Left ventricle myocardium inferior (tissue), 1 donor: ENCODE data around the gene ZNF750. TPM values are rescaled to one million over a fixed set of nuclear protein-coding genes. Genes with fewer than 3 reads are reported as not detected.

ENCODE experiments used
- DNase-seq: peaks from one replicate; pipeline ENCODE4 v3.0.0-alpha.2; 2020
- H3K27ac ChIP-seq: fragments of 200-600 bp; replicated peaks from 2 replicates; pipeline ENCODE4 v1.8.0; 2021
- H3K27me3 ChIP-seq: fragments of 200-600 bp; 2 replicates; pipeline ENCODE4 v1.8.0; 2021; ENCODE audit warnings: low read depth
- H3K36me3 ChIP-seq: fragments of 200-600 bp; 2 replicates; pipeline ENCODE4 v1.8.0; 2021
- H3K4me1 ChIP-seq: fragments of 200-600 bp; 2 replicates; pipeline ENCODE4 v1.8.0; 2021
- H3K4me3 ChIP-seq: fragments of 200-600 bp; 2 replicates; pipeline ENCODE4 v1.8.0; 2021; ENCODE audit warnings: mild to moderate bottlenecking, moderate library complexity
- H3K9me3 ChIP-seq: fragments of 200-600 bp; replicated peaks from 2 replicates; pipeline ENCODE4 v1.8.0; 2021
- intact Hi-C: fragments of 100-400 bp; cut with micrococcal nuclease; formaldehyde crosslinking; loops from one replicate; pipeline ENCODE4 v1.11.0; 2022
- total RNA-seq: library from RNA; stranded (reverse); fragmentation: NEBNext Ultra II Directional; extraction: Animal tissue kit (Norgen Biotek cat#: 25700); gene quantifications from one replicate; pipeline ENCODE4 v1.2.1, GENCODE V29; 2021
- TF ChIP-seq, protein P1 (sequence below): fragments of 200-600 bp; IDR thresholded peaks from 2 replicates; pipeline ENCODE4 v1.8.0; 2021; ENCODE audit warnings: antibody characterized with exemption, mild to moderate bottlenecking, borderline replicate concordance
- donor health status: DM: no; HTN: yes; CAD: no; lungs with severe emphysema.

The ZNF750 gene
- total RNA-seq, 1 donor from 2014 or later, result not detected

DNA sequence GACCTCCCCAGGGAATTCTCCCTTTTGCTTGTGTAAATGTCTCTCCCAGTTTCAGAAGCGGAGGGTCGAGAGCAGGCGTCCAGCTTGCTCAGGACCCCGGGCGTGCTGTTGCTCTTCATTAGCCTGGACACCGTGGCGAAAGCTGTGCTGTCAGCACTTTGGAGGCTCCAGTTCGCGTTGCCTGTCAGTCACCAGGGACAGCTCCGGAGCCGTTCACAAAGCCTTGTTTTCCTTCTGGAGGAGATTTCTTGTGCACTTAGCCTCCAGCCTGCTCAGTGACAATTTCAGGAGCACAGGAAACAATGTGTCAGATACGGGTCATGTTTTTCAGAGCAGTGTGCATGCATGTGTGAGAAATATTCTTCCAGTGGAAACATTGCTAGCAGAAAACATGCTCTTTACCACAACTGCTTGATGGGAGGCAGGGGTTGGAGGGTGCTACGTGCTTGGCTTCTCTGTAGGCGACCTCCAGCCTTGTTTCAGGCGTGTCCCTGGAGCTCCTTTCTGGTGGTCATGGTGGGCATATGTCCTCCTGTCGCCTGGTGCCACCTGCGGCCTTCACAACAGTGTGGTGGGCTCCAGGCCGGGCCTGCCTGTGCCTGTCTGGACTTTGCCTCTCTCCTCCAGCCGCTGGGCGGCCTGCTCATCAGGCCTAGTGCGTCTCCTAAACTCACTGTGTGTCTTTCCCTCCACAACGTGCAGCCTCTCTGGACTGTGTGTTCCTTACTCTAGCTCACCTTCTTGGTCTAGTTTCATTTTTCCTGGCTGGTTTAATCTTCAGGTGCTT lies 29.0 kb downstream of the ZNF750 start:
- intact Hi-C loops, result no loop called here
- no peak overlapping the region for H3K4me3 ChIP-seq

DNA sequence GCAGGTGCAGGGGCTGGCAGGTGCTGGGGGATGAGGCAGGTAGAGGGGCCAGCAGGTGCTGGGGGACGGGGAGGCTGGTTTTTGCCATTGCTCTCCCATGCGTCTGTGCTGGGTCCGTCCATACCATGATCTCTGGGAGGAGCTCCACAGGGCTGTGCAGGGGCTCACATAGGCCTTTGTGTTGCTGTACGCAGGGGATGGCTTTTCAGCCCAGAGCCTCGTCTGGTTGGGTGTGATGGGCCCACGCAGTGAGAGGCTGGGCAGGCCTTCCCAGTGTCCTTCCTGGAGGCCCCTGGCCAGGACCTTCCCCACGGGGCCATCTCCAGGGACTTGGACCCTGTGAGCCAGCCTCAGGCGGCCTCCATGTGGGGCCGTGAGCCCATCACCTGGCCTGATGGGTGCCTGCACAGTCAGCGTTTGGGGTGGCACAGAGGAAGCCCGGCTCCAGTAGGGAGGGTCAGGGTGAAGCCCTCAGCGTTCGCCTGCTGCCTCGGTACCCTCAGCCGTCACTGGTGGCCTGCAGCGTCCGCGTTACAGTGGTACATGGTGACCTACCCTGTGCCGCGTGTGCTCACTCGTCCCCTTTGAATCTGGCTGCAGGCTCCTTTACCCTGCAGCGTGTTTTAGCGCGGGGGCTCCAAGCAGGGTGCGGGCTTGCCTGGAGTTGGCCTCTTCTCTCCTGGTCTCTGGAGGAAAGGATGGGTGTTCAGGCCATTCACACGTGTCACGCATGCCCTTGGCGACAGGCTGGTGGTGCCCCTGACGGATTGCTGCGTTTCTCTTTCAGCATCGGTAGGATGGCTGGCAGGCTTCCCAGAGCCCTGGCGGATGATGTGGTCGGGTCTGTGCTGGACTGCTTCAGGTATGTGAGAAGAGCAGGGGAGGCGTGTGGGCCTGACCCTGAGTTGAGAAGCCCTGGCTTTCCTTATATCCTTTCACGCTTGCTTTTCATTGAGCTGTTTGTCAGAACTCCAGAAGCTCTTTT lies 30.6 kb downstream of the ZNF750 start:
- TF ChIP-seq, protein P1, sequence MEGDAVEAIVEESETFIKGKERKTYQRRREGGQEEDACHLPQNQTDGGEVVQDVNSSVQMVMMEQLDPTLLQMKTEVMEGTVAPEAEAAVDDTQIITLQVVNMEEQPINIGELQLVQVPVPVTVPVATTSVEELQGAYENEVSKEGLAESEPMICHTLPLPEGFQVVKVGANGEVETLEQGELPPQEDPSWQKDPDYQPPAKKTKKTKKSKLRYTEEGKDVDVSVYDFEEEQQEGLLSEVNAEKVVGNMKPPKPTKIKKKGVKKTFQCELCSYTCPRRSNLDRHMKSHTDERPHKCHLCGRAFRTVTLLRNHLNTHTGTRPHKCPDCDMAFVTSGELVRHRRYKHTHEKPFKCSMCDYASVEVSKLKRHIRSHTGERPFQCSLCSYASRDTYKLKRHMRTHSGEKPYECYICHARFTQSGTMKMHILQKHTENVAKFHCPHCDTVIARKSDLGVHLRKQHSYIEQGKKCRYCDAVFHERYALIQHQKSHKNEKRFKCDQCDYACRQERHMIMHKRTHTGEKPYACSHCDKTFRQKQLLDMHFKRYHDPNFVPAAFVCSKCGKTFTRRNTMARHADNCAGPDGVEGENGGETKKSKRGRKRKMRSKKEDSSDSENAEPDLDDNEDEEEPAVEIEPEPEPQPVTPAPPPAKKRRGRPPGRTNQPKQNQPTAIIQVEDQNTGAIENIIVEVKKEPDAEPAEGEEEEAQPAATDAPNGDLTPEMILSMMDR, result no peak
- H3K36me3 ChIP-seq, result peaks cover 45% of the 10 kb centered on the region
- no peak overlapping the region for H3K4me3 ChIP-seq
- H3K9me3 ChIP-seq, result no peaks in the 10 kb centered on the region
- H3K27ac ChIP-seq, result no peak overlapping the region
- H3K4me1 ChIP-seq, result peaks cover 36% of the 10 kb centered on the region
- no peak for DNase-seq
- H3K27me3 ChIP-seq, result no peaks in the 10 kb centered on the region
- intact Hi-C loops, result no loop called here

More for the DNA sequence above, 29.0 kb downstream of the ZNF750 start:
- H3K27me3 ChIP-seq, result no peaks in the 10 kb centered on the region
- no peak for DNase-seq
- TF ChIP-seq, protein P1, result no peak
- peaks cover 57% of the 10 kb centered on the region for H3K36me3 ChIP-seq
- peaks cover 21% of the 10 kb centered on the region for H3K4me1 ChIP-seq
- H3K9me3 ChIP-seq, result no peaks in the 10 kb centered on the region
- H3K27ac ChIP-seq, result no peak overlapping the region

DNA sequence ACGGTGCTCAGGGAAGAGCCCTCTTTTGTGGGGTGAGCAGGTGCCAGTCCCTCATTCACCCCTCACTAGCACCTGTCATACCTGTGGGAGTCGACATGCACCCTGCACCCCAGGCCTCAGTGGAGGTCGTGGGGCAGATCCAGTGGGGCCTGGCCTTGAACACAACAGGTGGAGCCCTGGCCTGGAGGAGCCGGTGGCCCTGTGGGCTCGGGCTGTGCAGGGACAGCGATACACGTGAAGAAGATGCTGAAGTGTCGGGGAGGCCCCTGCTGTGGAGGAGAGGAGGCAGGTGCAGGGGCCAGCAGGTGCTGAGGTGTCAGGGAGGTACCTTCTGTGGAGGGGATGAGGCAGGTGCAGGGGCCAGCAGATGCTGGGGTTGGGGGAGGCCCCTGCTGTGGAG lies 31.8 kb downstream of the ZNF750 start:
- no peaks in the 10 kb centered on the region for H3K27me3 ChIP-seq
- no peaks in the 10 kb centered on the region for H3K9me3 ChIP-seq
- H3K36me3 ChIP-seq, result peaks cover 39% of the 10 kb centered on the region
- TF ChIP-seq, protein P1, result no peak
- no peak for DNase-seq
- peak overlapping the region; percentile 83 for H3K27ac ChIP-seq
- intact Hi-C loops, result no loop called here
- peaks cover 38% of the 10 kb centered on the region for H3K4me1 ChIP-seq
- no peak overlapping the region for H3K4me3 ChIP-seq

DNA sequence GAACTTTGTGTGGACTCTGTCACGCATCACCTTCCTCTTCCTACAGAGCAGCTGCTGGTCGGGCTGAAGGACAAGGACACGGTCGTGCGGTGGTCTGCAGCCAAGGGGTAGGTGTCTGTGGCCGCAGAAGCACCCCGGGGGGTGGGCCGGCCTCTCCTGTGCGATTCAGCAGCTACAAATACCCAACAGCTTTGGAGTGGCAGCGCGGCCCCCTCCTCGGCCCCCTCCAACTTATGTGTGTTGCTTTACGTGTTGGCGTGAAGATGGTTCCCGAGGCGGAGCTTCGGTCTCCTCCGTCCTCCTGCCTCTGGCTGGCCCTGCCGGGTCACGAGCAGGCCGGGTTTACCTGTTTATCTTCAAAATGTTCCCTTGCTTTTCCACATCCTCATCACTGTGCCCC lies 32.3 kb downstream of the ZNF750 start:
- peaks cover 34% of the 10 kb centered on the region for H3K36me3 ChIP-seq
- peak overlapping the region; percentile 83 for H3K27ac ChIP-seq
- peaks cover 38% of the 10 kb centered on the region for H3K4me1 ChIP-seq
- no peaks in the 10 kb centered on the region for H3K27me3 ChIP-seq
- TF ChIP-seq, protein P1, result no peak
- no peaks in the 10 kb centered on the region for H3K9me3 ChIP-seq
- no peak overlapping the region for H3K4me3 ChIP-seq
- intact Hi-C loops, result no loop called here
- no peak for DNase-seq

DNA sequence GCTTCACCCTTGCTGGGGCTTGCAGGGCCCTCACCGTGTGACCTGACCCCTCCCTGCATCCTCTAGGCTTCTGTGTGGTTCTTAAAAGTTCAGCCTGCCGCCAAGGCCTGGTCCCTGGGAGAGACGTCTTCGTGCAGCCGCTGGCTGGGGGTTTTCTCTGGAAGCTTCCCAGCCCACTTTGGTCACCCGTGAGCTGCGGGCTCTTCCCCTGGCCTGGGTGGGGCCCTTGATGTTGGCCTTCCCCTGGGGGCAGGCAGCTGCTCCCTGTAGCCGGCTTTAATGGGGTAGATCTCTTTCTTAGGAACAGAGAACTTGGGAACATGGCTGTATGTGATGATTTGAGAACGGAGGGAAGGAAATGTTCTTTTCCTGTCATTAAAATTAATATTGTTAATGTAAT lies 32.7 kb downstream of the ZNF750 start:
- Histone ChIP-seq H3K27me3 (no peaks in the 10 kb centered on the region), H3K9me3 (no peaks in the 10 kb centered on the region), H3K4me1 (peaks cover 38% of the 10 kb centered on the region), H3K36me3 (peaks cover 30% of the 10 kb centered on the region), H3K27ac (peak overlapping the region; percentile 83), H3K4me3 (no peak overlapping the region)
- TF ChIP-seq, protein P1, result no peak
- intact Hi-C loops, result no loop called here
- DNase-seq, result no peak
